Right lobe of liver (tissue), 6 donors: Measurements from ENCODE around the gene KIF18A. TPM values are rescaled to one million over a fixed set of nuclear protein-coding genes. Genes with fewer than 3 reads are reported as not detected.

Experiments used
- ATAC-seq, 4 donors: fragments of 200-7000 bp; cut with Tn5 transposase; one replicate each; pipeline ENCODE4 v1.9.1; 2020; ENCODE audit warnings: mild to moderate bottlenecking in 4 of 4, moderate library complexity in 4 of 4
- DNase-seq, 3 donors: peaks; one replicate each; pipeline ENCODE4 v3.0.0-alpha.2; 2020
- H3K27ac ChIP-seq, 3 donors: fragments of 200-600 bp; one replicate each; pipeline ENCODE4 v1.8.0; 2022
- H3K27me3 ChIP-seq, 2 donors: fragments of 200-600 bp; one replicate each; pipeline ENCODE4 v1.8.0; 2022
- H3K36me3 ChIP-seq, 4 donors: fragments of 200-600 bp; sonication (generic) in 1 of 4; one replicate each; pipeline versions ENCODE4 v1.5.1 to v1.8.0; 2017 to 2022; ENCODE audit warnings: control low read depth in 1 of 4
- H3K4me1 ChIP-seq, 4 donors: fragments of 200-600 bp; sonication (generic) in 1 of 4; one replicate each; pipeline versions ENCODE4 v1.5.1 to v1.8.0; 2017 to 2022; ENCODE audit warnings: control low read depth in 1 of 4
- H3K4me3 ChIP-seq, 3 donors: fragments of 200-600 bp; one replicate each; pipeline ENCODE4 v1.8.0; 2022
- H3K9me3 ChIP-seq, 4 donors: fragments of 200-600 bp; sonication (generic) in 1 of 4; one replicate each; pipeline versions ENCODE4 v1.5.1 to v1.8.0; 2017 to 2022; ENCODE audit warnings: control low read depth in 1 of 4
- POLR2A ChIP-seq: fragments of 450-650 bp; IDR thresholded peaks from one replicate; pipeline ENCODE4 v1.6.1; 2017; ENCODE audit warnings: antibody characterized with exemption, mild to moderate bottlenecking
- WGBS: methylation state at CpG from one replicate; pipeline ENCODE4 v1.1.6; 2018; ENCODE audit warnings: low coverage, low lambda C conversion rate; ENCODE audit not compliant: insufficient coverage; ENCODE audit errors: missing lambda C conversion rate; 5-methylcytosine and 5-hydroxymethylcytosine counted together
- intact Hi-C, 2 donors: fragments of 100-400 bp; cut with DNase I; formaldehyde crosslinking; loops; one replicate each; pipeline versions ENCODE4 v1.11.2 to v1.14.1; 2022
- total RNA-seq, 6 experiments: library from RNA; depleted of rRNA in 2 of 6; stranded (reverse); fragments of >200 nt in 2 of 6; fragmentation: NEBNext Ultra II Directional in 3 of 6; extraction: Animal tissue kit (Norgen Biotek cat#: 25700) in 3 of 6; gene quantifications; one replicate each; pipeline versions ENCODE4 v1.1.0 to v1.2.4, GENCODE V29; 2016 to 2023
- TF ChIP-seq, protein P1 (sequence below), 4 donors: fragments of 200-600 bp in 3 of 4; fragments of 450-650 bp in 1 of 4; IDR thresholded peaks; one replicate each; pipeline versions ENCODE4 v1.5.1 to v1.8.0; 2016 to 2022; ENCODE audit warnings: antibody characterized with exemption in 4 of 4, mild to moderate bottlenecking in 2 of 4
- donor health status: DM: no; HTN: yes; CAD: no.
- donor health status: DM: no; HTN: no; CAD: no.
- donor health status: DM: no; HTN: no; CAD: no.
- donor health status: DM: no; HTN: yes; CAD: no.
- donor health status: DM: no; HTN: yes; CAD: no.

The KIF18A gene
- total RNA-seq, 6 experiments from 2014 or later: 0.11 to 0.81 (median 0.23) TPM

DNA sequence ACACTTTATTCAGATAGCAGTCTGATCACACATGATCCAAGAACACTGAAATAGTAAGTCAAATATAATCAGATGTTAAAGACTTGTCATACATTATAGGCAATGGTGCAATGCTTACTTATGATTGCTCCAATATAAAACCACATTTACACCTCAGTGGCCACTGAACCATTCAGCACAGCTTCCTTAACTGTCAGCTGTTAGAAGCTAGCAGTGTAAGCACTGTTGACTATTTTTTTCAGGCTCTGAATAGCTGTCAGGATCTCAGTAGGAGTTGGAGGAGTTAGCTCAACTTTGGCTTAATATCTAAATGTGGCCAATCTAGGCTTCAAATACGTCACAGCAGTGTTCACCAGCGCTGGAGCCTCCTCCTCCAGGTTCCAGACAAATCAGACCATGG is 36.9 kb upstream of the KIF18A start:
- H3K4me1 ChIP-seq: no peaks in the 10 kb centered on the region
- H3K27me3 ChIP-seq: no peaks in the 10 kb centered on the region
- DNase-seq: no peak
- H3K9me3 ChIP-seq: no peaks in the 10 kb centered on the region
- WGBS: 100% methylated on average over 2 of the region's 2 CpGs
- H3K27ac ChIP-seq: no peak overlapping the region
- no peak for ATAC-seq
- no peak overlapping the region for H3K4me3 ChIP-seq
- no peaks in the 10 kb centered on the region for H3K36me3 ChIP-seq
- intact Hi-C loops: no loop called here
- TF ChIP-seq, protein P1, sequence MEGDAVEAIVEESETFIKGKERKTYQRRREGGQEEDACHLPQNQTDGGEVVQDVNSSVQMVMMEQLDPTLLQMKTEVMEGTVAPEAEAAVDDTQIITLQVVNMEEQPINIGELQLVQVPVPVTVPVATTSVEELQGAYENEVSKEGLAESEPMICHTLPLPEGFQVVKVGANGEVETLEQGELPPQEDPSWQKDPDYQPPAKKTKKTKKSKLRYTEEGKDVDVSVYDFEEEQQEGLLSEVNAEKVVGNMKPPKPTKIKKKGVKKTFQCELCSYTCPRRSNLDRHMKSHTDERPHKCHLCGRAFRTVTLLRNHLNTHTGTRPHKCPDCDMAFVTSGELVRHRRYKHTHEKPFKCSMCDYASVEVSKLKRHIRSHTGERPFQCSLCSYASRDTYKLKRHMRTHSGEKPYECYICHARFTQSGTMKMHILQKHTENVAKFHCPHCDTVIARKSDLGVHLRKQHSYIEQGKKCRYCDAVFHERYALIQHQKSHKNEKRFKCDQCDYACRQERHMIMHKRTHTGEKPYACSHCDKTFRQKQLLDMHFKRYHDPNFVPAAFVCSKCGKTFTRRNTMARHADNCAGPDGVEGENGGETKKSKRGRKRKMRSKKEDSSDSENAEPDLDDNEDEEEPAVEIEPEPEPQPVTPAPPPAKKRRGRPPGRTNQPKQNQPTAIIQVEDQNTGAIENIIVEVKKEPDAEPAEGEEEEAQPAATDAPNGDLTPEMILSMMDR (IDR thresholded peaks at IDR 0.05): no peak
- TF ChIP-seq POLR2A: no peak

DNA sequence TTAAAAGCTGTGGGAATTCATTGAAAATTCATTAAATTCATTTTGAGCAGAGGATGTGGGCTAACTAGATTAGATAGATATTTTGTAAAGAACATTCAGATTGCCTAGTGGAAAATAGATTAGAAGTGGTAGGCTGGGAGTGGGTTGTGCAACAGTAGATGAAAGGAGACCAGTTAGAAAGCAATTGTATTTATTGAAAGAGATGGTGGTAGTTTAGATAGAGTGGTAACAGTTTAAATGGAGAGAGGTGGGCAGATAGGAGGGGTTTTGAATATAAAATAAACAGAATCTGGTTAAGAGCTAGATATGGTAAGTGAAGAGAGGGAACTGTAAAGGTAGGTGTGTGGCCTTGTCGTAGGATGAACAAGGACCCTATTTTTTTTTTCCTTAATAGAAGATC is 34.8 kb upstream of the KIF18A start:
- Histone ChIP-seq H3K9me3 (no peaks in the 10 kb centered on the region), H3K4me3 (no peak overlapping the region), H3K4me1 (no peaks in the 10 kb centered on the region), H3K36me3 (no peaks in the 10 kb centered on the region), H3K27ac (no peak overlapping the region), H3K27me3 (no peaks in the 10 kb centered on the region)
- ATAC-seq (no peak), DNase-seq (no peak)
- 93% methylated on average over 1 of the region's 1 CpG for WGBS
- intact Hi-C loops: no loop called here
- TF ChIP-seq POLR2A: no peak
- TF ChIP-seq, protein P1 (IDR thresholded peaks at IDR 0.05): no peak

DNA sequence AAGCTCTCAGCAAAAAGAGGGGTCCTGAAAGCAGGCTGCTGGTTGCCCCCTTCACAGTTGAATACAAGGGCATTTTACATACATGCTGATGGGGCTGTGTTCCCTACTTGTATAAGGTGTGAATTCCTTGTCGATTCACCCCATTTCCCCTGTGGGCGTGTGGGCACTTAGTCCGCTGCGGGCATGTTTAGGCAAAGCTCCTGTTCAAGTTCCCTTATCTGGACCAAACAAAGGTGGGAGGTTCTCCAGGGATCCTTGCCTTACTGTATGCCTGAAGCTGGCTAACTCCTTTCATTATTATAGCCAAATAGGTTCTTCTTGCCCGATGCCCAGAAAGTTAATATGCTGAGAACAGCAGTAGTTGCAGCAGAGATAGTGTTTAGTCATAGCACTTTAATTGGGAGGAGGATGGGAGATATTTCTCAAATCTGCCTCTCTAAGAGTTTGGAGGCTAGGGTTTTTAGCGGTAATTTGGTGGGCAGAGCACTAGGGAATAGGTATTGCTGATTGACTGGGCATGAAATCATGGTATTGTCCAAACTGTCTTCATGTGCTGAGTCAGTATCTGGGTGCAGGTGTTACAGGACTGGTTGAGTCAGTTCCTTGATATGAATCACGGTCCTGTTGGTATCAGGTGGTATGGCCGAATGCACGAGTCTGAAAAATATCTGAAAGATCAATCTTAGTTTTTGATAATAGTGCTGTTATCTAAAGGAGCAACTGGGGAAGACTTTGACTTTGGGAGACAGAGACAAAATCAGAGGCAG is 32.9 kb upstream of the KIF18A start:
- H3K36me3 ChIP-seq: no peaks in the 10 kb centered on the region
- no peaks in the 10 kb centered on the region for H3K27me3 ChIP-seq
- 94% methylated on average over 6 of the region's 9 CpGs for WGBS
- intact Hi-C loops: no loop called here
- no peak overlapping the region for H3K27ac ChIP-seq
- ATAC-seq (no peak), DNase-seq (no peak)
- no peaks in the 10 kb centered on the region for H3K4me1 ChIP-seq
- no peak overlapping the region for H3K4me3 ChIP-seq
- no peaks in the 10 kb centered on the region for H3K9me3 ChIP-seq
- TF ChIP-seq POLR2A: no peak
- TF ChIP-seq, protein P1 (IDR thresholded peaks at IDR 0.05): no peak

DNA sequence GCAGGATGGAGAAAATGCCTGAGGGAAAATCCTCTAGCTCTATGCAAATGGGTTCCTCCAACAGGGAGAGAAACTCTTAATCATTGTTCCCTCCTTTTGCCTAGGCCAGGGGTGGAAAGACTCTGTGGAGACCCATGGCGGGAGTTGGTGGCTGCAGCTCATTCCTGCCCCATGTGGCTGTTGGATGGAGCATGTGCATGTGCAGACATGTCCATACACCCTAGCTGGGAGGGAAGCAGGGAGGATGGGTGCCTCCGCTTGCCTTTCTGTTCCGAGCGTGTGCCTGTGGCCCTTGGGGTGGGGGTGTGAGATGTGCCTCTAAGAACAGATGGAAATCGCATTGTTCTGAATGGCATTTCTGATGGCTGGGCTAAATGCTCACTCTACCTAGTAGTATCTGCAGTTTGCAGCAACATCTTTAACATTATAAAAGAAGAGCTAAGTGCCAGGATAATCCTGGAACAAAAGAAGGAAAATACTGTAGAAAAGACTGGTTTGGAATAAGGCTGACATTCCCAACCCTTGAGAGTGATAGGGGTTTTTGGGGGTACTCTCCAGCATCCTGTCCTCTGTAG is 32.0 kb upstream of the KIF18A start:
- no peak for DNase-seq
- Histone ChIP-seq H3K9me3 (no peaks in the 10 kb centered on the region), H3K27ac (no peak overlapping the region), H3K27me3 (no peaks in the 10 kb centered on the region), H3K36me3 (peaks cover 0 to 2% (median 0%) of the 10 kb centered on the region in 4 donors), H3K4me3 (no peak overlapping the region), H3K4me1 (no peaks in the 10 kb centered on the region)
- intact Hi-C loops: no loop called here
- WGBS: 100% methylated on average over 3 of the region's 5 CpGs
- no peak for TF ChIP-seq POLR2A
- TF ChIP-seq, protein P1 (IDR thresholded peaks at IDR 0.05): no peak
- no peak for ATAC-seq
